ENCODE measurements around the gene GSN. TPM values are rescaled to one million over a fixed set of nuclear protein-coding genes. Genes with fewer than 3 reads are reported as not detected.

The GSN gene
- total and polyA plus RNA-seq, 4 donors: 18.8 to 402 (median 51.6) TPM

DNA sequence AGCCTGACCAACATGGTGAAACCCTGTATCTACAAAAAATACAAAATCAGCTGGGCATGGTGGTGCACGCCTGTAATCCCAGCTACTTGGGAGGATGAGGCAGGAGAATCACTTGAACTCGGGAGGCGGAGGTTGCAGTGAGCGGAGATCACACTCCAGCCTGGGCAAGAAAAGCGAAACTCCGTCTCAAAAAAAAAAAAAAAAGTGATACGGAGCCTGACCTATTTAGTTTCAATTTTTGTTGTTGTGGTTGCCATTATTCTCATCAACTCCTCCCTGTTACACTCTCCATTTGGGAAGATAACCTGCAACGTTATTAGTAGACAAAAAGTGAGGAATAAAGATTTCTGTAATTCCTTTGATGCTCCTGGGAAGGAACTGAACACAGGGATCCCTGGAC, 100.8 kb downstream of the GSN start:
- Histone ChIP-seq H3K4me3 (ENCODE audit: low read depth in 1 of 3, low read length in 3 of 3) (peak overlapping the region; percentile 64 to 94 (median 86)), H3K36me3 (ENCODE audit: control insufficient read depth in 4 of 4, insufficient read depth in 3 of 4, low read depth in 1 of 4, low read length in 3 of 4) (peaks cover 0 to 3% (median 0%) of the 10 kb centered on the region in 4 donors), H3K27ac (ENCODE audit: low read depth in 1 of 2, low read length in 2 of 2) (peak overlapping the region; percentile 70 to 93), H3K4me1 (ENCODE audit: control insufficient read depth in 4 of 4, insufficient read depth in 4 of 4, low read length in 3 of 4) (peaks cover 13 to 61% (median 51%) of the 10 kb centered on the region in 4 donors), H3K9me3 (ENCODE audit: control insufficient read depth in 4 of 4, low read length in 3 of 4) (no peaks in the 10 kb centered on the region), H3K27me3 (ENCODE audit: control insufficient read depth in 4 of 4, insufficient read depth in 4 of 4, low read length in 3 of 4) (no peaks in the 10 kb centered on the region), H3K9ac (ENCODE audit: low read depth in 1 of 2, low read length in 2 of 2) (peak overlapping the region; percentile 89 to 95)
- WGBS: 9% methylated on average over 8 of the region's 8 CpGs
- TF ChIP-seq YY1 (IDR thresholded peaks at IDR 0.05): no peak
- TF ChIP-seq, protein P1, sequence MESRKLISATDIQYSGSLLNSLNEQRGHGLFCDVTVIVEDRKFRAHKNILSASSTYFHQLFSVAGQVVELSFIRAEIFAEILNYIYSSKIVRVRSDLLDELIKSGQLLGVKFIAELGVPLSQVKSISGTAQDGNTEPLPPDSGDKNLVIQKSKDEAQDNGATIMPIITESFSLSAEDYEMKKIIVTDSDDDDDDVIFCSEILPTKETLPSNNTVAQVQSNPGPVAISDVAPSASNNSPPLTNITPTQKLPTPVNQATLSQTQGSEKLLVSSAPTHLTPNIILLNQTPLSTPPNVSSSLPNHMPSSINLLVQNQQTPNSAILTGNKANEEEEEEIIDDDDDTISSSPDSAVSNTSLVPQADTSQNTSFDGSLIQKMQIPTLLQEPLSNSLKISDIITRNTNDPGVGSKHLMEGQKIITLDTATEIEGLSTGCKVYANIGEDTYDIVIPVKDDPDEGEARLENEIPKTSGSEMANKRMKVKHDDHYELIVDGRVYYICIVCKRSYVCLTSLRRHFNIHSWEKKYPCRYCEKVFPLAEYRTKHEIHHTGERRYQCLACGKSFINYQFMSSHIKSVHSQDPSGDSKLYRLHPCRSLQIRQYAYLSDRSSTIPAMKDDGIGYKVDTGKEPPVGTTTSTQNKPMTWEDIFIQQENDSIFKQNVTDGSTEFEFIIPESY (IDR thresholded peaks at IDR 0.05): no peak
- TF ChIP-seq FOXA1 (IDR thresholded peaks at IDR 0.05): no peak
- no peak for TF ChIP-seq EGR1 (IDR thresholded peaks at IDR 0.05; ENCODE audit: low read depth in 2 of 2)
- DNase-seq (ENCODE audit: low spot score): no peak

DNA sequence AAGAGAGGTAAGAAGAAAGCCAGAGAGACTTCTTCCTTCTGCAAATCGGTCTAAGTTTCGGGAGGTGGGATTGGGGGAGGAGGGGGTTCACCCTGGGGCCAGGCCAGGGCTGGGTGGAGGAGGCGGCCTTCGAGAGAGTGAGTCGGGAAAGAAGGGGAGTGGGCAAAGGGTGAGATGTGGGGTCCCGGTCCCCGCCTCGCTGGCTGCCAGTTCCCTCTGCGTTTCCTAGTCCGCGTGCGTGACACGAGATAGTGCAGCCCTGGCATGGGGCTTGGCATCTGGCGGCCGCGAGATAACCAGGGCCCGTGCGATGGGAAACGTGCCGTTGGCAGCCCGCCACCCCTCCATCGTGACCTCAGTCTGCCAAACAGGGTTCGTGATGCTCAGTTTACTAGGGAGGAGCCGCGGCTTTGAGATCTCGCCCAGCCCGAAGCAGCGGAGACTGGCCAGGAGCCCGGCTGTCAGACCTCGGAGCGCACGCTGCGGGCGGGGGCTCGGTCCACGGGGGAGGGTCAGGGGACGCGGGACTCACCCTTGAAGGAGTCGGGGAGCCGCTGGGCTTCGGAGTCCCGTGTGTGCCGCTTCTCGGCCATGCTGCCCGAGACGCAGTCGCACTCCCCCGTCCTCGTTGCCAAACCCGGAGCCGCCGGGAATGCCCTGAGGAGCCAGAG, 101.8 kb downstream of the GSN start, which contains the start of gene STOM:
Gene STOM, minus strand, starts transcription at position 656 of the 671 bp plus-strand sequence. Its CDS starts 63 bp downstream, at position 593.
- Histone ChIP-seq H3K4me1 (ENCODE audit: control insufficient read depth in 4 of 4, insufficient read depth in 4 of 4, low read length in 3 of 4) (peaks cover 17 to 51% (median 42%) of the 10 kb centered on the region in 4 donors), H3K4me3 (ENCODE audit: low read depth in 1 of 3, low read length in 3 of 3) (peak within 1 kb of the TSS; percentile 64 to 94 (median 86)), H3K27me3 (ENCODE audit: control insufficient read depth in 4 of 4, insufficient read depth in 4 of 4, low read length in 3 of 4) (no peaks in the 10 kb centered on the region), H3K9ac (ENCODE audit: low read depth in 1 of 2, low read length in 2 of 2) (peak within 1 kb of the TSS; percentile 89 to 95), H3K9me3 (ENCODE audit: control insufficient read depth in 4 of 4, low read length in 3 of 4) (no peaks in the 10 kb centered on the region), H3K27ac (ENCODE audit: low read depth in 1 of 2, low read length in 2 of 2) (peak within 1 kb of the TSS; percentile 70 to 93), H3K36me3 (ENCODE audit: control insufficient read depth in 4 of 4, insufficient read depth in 3 of 4, low read depth in 1 of 4, low read length in 3 of 4) (peaks cover 0 to 3% (median 0%) of the 10 kb centered on the region in 4 donors)
- WGBS: 1% methylated on average over 52 of the region's 52 CpGs
- peak; percentile 93 for DNase-seq (ENCODE audit: low spot score)
- TF ChIP-seq RAD21 (IDR thresholded peaks at IDR 0.05) (no peak), SP1 (IDR thresholded peaks at IDR 0.05) (no peak), EGR1 (IDR thresholded peaks at IDR 0.05; ENCODE audit: low read depth in 2 of 2) (no peak), FOXA2 (IDR thresholded peaks at IDR 0.05) (no peak), FOXA1 (IDR thresholded peaks at IDR 0.05) (peak; percentile 45), RXRA (IDR thresholded peaks at IDR 0.05) (peak in 1 of 2 donors; percentile 54), JUND (IDR thresholded peaks at IDR 0.05) (no peak), YY1 (IDR thresholded peaks at IDR 0.05) (peak; percentile 82), HNF4A (conservative IDR thresholded peaks at IDR 0.05) (peak in 1 of 2 donors; percentile 28), HNF4G (IDR thresholded peaks at IDR 0.05) (no peak), NR2F2 (IDR thresholded peaks at IDR 0.05) (no peak), TAF1 (conservative IDR thresholded peaks at IDR 0.05) (peak; percentile 88), GABPA (IDR thresholded peaks at IDR 0.05 in 1 of 2, conservative IDR thresholded peaks at IDR 0.05 in 1 of 2) (no peak)
- TF ChIP-seq, protein P1 (IDR thresholded peaks at IDR 0.05): peak; percentile 50
- TF ChIP-seq, protein P2, sequence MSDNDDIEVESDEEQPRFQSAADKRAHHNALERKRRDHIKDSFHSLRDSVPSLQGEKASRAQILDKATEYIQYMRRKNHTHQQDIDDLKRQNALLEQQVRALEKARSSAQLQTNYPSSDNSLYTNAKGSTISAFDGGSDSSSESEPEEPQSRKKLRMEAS (IDR thresholded peaks at IDR 0.05): peak; percentile 92
- TF ChIP-seq, protein P3, sequence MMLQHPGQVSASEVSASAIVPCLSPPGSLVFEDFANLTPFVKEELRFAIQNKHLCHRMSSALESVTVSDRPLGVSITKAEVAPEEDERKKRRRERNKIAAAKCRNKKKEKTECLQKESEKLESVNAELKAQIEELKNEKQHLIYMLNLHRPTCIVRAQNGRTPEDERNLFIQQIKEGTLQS (IDR thresholded peaks at IDR 0.05): no peak
- TF ChIP-seq, protein P4, sequence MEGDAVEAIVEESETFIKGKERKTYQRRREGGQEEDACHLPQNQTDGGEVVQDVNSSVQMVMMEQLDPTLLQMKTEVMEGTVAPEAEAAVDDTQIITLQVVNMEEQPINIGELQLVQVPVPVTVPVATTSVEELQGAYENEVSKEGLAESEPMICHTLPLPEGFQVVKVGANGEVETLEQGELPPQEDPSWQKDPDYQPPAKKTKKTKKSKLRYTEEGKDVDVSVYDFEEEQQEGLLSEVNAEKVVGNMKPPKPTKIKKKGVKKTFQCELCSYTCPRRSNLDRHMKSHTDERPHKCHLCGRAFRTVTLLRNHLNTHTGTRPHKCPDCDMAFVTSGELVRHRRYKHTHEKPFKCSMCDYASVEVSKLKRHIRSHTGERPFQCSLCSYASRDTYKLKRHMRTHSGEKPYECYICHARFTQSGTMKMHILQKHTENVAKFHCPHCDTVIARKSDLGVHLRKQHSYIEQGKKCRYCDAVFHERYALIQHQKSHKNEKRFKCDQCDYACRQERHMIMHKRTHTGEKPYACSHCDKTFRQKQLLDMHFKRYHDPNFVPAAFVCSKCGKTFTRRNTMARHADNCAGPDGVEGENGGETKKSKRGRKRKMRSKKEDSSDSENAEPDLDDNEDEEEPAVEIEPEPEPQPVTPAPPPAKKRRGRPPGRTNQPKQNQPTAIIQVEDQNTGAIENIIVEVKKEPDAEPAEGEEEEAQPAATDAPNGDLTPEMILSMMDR (IDR thresholded peaks at IDR 0.05; ENCODE audit: low read depth, low read length, missing input control): peak; percentile 3
- TF ChIP-seq, protein P5, sequence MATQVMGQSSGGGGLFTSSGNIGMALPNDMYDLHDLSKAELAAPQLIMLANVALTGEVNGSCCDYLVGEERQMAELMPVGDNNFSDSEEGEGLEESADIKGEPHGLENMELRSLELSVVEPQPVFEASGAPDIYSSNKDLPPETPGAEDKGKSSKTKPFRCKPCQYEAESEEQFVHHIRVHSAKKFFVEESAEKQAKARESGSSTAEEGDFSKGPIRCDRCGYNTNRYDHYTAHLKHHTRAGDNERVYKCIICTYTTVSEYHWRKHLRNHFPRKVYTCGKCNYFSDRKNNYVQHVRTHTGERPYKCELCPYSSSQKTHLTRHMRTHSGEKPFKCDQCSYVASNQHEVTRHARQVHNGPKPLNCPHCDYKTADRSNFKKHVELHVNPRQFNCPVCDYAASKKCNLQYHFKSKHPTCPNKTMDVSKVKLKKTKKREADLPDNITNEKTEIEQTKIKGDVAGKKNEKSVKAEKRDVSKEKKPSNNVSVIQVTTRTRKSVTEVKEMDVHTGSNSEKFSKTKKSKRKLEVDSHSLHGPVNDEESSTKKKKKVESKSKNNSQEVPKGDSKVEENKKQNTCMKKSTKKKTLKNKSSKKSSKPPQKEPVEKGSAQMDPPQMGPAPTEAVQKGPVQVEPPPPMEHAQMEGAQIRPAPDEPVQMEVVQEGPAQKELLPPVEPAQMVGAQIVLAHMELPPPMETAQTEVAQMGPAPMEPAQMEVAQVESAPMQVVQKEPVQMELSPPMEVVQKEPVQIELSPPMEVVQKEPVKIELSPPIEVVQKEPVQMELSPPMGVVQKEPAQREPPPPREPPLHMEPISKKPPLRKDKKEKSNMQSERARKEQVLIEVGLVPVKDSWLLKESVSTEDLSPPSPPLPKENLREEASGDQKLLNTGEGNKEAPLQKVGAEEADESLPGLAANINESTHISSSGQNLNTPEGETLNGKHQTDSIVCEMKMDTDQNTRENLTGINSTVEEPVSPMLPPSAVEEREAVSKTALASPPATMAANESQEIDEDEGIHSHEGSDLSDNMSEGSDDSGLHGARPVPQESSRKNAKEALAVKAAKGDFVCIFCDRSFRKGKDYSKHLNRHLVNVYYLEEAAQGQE (IDR thresholded peaks at IDR 0.05): peak; percentile 84
